GM18511 (cell line): ENCODE data around the gene AGK.
"Not testable (repeated sequence)": the region's sequence is repeated elsewhere in the genome, so short reads cannot be mapped to it uniquely, and the experiment has no call there.

Experiments
- ATAC-seq: cut with Tn5 transposase; IDR thresholded peaks from one replicate; pipeline ENCODE4 v1.9.1; 2021; ENCODE audit warnings: mild to moderate bottlenecking, moderate library complexity; ENCODE audit not compliant: unreplicated experiment

The AGK gene

DNA sequence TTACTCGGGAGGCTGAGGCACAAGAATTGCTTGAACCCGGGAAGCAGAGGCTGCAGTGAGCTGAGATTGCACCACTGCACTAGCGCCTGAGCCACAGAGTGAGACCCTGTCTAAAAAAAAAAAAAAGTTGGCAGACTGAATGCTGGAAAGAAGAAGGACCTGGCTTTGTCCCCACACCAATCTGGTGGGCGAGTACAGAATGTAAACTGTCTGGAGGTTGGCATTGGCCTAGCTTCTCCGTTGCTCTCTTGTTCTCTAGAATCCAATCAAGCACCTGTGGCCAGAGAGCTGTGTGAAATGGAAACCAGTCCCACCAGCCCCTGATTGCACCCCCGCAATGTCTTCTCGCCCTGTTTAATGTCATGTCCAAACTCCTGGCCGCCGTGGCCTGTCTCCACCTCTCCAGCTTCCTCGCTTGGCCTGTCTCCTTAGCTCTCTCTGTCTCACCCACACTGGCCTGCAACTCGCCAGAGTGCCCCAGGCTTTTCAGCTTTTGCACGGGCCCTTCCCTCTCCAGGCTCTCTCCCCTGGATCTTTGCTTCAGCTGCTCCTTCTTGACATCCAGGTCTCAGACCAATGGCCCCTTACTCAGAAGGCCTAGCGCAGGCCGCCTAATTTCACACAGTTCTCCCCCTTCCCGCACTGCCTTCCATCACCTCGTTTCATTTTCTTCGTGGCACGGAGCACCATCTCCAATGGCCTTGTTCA is 670 bp upstream of the AGK start:
- peak; percentile 22 for ATAC-seq

DNA sequence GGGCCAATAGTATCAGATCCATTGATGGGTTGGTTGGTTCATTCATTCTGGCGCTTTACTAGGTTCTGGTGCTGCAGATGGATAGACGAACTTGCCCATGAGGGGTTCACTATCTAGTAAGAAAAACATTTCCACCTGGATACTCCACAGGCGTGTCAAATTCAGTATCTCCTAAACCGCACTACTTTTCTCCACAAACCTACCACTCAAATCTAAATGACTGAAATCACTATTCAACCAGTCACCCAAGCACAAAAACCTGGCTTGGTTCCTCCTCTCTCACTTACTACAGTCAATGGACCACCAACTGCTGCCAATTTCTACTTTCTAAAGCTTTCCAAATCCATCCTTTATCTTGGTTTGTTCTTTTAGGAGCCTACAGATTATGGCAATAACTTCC is 572 bp downstream of the AGK start:
- ATAC-seq: no peak

DNA sequence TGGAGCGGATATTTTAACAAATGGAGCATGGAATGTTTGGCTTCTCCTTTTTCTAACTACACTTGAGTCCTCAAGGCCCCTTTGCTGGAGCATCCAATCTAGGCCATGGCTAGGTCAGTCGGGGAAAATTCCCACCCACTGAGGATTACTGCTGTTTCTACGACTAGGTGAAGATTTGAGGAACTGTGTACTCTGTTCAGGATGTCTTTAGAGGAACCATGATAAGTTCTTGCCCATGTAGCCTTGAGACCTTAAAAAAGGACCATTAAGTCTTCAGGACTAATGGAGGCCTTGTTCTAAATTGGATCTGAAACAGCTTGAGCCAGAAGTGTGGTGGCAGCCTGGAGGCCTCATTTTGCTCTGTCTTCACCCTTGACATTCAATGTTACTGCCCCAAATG is 6.2 kb downstream of the AGK start:
- peak; percentile 36 for ATAC-seq

DNA sequence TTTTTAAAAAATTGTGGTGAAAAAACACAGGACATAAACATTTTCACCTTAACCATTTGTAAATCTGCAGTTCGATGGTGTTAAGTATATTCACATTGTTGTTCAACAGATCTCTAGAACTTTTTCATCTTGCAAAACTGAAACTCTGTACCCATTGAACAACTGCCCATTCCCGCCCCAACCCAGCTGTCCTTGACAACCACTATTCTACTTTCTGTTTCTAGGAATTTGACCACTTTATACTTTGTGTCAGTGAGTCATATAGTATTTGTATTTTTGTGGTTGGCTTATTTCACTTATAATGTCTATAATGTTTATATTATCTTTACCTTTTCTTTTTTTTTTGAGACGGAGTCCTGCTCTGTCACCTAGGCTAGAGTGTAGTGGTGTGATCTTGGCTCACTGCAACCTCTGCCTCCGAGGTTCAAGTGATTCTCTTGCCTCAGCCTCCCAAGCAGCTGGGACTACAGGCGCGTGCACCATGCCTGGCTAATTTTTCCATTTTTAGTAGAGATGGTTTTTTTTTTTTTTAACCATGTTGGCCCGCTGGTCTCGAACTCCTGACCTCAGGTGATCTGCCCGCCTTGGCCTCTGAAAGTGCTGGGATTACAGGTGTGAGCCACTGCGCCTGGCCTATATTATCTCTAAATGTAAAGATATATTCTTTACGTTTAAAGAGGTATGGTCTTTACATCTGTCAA is 6.8 kb downstream of the AGK start:
- ATAC-seq: peak; percentile 54

DNA sequence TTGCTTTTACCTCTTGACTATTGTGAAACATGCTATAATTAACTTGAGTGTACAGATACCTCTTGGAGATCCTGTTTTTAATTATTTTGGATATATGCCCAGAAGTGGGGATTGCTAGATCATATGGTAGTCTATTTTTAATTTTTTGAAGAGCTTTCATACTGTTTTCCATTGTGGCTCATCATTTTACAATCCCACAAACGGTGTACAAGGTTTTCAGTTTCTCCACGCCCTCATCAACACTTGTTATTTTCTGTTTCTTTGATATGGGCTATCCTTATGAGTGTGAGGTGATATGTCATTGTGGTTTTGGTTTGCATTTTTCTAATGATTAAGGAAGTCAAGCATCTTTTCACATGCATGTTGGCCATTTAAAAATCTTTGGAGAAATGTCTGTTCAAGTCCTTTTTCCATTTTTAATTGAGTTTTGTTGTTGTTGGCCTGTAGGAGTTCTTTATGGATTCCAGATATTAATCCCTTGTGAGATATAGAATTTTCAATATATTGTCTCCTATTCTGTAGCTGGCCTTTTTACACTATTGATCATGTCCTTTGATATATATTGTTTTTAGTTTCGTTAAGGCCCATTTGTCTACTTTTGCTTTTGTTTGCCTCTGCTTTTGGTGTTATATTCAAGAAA is 7.5 kb downstream of the AGK start:
- peak; percentile 81 for ATAC-seq

DNA sequence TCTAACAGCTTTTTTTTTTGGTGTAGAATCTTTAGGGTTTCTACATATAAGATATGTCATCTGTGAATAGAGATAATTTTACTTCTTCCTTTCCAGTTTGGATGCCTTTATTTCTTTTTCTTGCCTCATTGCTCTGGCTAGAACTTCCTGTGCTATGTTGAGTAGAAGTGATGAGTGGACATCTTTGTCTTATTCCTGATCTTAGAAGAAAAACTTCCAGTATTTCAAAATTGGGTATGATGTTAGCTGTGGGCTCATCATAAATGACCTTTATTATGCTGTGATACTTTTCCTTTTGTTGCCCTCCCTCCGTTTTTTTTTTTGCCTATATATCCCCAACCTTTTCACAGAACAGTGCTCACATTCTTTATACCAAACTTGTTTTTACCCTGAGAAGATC is 8.8 kb downstream of the AGK start:
- no peak for ATAC-seq

DNA sequence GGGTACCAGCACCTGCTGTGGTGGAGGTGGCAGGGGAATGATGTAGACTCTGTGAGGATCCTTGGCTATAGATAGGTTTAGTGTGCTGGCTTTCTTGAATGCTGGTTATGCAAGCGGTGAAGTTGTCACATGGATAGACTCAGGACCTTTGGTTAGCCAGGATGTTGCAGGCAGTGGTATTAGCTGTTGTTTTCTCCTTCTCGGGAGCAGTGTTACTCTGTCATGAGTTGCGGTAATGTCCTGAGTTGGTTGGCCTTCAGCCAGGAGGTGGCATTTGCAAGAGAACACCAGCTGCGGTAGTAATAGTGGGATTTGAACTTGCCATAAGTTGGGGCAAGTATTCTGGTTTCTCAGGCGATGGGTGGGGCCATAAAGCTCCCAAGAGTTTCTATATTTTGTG is 10.8 kb downstream of the AGK start:
- ATAC-seq: no peak

DNA sequence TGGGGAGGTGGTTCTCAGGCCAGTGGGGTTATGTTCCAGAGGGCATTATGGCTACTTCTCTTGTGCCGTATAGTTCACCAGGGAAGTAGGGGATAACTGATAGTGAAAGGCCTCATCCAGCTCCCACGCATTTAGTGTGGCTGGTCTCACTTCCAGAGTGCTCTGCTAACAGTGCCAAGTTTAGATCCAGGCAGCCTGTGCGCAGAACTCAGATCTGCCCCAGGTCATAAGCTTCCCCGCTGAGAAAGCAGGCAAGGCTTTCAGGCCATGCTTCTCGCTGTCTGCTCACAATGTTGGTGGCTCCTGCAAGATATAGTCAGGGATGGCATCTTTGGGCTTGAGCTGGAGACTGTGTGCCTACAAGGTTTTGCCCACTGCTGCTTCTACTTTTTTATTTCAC is 11.3 kb downstream of the AGK start:
- ATAC-seq: no peak

DNA sequence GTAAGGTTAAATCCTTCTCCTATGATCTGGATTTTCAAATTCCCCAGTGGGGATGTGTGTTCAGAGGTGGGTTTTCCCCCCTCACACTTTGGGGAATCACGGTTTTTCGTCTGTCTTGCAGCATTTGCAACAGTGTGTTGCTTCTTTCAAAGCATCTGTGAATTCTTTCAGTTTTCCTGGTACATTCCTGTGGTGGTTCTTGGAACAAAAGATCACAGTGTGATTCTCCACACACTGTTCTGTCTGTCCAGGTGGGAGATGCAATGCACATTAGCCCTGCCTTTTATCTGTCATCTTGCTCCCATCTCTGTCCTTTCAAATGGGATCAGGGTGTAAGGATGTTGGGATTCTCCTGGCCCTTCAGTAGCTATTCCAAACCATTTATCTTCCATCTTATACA is 11.8 kb downstream of the AGK start:
- ATAC-seq: no peak

DNA sequence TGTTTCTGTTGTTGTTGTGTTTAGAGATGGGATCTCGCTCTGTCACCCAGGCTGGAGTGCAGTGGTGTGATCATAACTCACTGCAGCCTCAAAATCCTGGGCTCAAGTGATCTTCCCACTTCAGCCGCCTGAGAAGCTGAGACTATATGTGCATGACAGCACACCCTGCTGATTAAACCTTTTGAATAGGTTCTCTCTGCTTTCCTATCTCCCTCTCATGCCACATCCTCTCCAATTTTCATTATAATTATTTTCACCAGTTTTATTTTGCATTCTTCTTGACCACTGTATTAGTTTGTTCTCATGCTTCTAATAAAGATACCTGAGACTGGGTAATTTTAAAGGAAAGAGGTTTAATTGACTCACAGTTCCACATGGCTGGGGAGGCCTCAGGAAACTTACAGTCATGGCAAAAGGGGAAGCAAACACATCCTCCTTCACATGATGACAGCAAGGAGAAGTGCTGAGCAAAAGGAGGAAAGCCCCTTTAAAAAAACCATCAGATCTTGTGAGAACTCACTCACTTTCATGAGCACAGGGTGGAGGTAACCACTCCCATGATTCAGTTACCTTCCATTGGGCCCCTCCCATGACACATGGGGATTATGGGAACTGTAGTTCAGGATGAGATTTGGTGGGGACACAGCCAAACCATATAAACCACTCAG is 12.9 kb downstream of the AGK start:
- no peak for ATAC-seq

DNA sequence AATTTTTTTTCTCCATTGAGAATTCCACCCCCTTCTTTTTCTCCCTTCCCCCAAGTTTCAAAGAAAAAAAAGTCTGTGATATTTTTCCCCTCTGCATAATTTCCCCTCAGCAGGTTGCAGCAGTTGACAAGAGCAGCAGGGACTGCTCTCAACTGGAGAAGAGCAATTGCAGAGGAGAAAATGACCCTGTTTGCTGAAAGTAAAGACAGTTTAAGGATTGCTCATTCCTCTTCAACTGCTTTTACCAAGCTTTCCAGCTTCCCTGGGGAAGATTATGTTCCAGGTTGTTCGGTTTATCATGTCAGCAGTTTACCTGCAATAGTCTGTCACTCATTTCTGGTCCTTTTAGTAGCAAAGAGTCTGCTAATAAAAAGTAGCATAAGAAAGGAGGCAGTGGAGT is 16.2 kb downstream of the AGK start:
- no peak for ATAC-seq

DNA sequence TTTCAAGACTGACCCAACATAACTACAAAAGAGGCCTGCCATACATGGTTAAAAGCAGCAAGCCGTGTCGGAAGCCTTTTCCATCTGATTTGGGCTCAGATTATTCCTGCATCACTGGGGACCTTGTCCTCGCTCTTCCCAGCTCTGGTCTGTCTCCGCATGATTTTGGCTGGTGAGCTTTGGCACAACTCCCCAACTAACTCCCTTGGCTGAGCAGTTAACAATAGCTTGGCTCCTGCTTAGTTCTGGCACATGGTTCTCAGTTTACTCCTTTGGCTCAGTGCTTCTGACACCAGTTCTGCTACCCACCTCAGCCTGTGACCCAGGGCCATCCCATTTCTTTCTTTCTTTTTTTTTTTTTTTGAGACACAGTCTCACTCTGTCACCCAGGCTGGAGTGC is 17.0 kb downstream of the AGK start:
- no peak for ATAC-seq

DNA sequence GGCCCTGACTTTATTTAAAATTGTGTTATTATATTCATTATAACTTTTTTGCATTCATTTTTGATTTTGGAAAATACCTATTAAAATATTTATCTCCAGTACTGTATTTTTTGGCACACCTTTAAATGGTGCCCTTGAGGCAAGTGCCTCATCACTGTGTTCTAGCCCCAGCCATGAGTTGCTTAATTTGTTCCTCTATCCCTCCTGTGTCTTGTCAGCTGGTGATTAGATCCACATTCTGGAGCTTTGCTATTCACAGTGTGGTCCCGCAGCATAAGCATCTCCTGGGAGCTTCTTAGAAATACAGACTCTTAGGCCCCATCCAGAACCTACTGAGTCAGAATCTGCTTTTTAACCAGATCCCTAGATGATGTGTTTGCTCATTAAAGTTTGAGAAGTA is 19.8 kb downstream of the AGK start:
- ATAC-seq: no peak

DNA sequence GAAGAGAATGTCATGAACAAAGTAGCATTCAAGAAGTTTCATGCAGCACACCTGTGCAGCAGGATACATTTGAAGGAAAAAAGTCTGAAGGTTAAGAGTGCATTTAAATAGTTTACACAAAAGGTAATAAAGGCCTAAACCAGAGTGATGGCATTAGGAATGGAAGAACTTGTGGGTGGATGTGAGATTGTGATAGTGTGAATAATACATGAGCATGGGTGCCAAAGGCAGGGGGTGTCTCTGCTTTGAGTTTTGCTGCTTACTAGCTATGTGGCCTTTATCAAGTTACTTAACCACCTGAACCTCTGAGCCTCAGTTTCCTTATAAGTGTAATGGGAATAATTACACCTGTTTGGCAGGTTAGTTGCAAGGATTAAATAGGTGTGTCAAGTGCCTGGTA is 21.0 kb downstream of the AGK start:
- ATAC-seq: no peak

DNA sequence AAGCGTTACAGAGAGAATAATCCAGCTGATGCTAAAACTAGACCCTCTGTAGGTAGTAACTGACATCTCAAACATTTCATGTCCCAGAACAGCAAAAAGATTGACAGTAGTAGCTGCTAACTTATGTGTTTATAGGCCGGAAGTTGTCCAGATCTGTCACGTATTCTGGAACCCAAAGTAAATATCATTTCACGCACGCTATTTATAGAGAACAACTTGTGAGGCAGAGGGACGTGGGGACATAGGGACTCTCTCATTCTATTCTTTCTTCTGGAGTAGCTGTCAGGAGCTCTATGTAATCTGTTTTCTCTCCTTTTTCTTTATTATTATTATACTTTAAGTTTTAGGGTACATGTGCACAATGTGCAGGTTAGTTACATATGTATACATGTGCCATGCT is 22.3 kb downstream of the AGK start:
- no peak for ATAC-seq

DNA sequence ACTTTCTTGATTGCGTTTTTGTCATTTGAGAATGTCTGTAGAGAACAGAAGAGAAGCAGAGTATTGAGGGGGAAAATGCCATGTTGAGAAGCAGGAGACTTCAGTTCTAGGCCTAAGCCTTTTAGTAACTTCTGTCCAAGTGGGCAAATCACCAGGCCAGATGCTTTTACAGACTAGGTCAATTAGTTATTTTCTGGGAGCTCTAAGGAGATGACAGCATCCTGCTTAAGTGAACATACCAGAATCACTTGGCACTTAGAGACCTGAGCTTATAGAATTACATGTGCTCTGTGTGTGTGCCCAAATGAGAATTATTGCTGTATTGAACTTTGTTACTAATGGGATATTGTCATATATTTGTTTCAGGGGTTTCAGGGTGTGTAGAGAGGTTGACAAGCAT is 24.0 kb downstream of the AGK start:
- no peak for ATAC-seq

DNA sequence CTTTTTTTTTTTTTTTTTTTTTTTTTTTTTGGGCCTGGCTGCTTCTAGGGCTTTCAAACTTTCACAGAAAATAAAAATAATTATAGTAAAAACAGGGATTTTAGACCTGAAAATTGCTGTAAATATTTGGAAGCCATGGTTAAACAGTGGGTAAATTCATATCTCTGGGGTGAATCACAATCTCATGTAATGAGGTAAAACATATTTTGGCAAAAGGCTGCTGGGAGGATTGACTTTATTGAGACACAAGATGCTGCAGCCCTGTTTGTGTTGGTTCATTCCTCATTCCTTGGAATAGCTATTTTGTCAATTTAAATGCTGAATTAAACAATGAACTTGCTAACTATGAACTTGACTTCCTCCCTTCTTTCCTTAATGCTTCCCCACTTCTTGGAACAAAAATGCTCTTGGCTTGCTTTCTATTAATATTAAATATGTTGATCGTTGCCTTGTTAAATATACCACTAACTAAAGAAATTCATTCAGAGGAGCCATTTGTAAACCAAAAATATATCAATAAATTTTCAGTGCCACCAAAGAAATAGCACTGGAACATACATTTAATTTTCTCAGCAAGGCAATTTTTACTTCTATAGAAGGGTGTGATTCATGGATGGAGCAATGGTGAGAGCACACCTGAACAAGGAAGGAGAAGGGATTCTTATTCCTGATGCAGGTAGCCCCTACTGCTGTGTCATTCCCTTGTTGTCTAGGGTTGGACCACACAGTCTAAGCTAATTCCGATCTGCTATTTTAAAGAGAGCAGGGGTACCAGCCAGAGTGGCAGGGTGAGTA is 24.6 kb downstream of the AGK start:
- ATAC-seq: no peak

DNA sequence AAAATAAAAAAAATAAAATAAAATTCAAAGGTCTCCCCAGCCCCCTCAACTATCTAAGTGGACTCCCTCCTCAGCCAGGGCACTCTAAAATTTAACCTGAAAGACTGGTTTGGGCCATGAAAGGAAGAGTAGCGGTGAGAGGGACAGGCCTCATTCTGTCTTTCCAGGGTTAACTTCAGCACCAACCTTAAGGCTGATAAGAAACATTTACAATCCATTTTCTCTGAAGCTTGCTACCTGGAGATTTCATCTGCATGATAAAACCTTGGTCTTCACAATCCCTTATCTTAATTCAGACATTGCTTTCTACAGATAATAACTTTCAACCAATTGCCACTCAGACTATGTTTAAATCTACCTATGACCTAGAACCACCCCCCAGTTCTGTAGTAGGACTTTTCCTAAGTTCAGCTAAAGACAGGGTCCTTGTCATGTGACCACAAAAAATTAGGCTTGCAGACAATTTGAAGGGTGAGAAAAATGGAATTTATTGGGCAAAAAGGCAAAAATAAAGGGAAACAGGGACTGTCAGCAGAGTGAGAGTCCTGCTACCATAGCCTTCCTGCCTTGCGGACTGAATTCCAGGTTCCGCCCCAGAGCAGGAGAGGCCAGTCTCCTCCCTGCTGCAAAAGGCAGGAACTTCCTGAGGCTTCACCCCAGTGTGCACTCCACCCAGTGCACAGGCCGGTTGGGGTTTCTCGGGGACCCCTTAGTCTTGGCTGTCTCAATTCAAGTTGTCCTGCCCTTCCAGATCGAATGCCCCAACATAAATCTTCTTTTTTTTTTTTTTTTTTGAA is 26.0 kb downstream of the AGK start:
- no peak for ATAC-seq

DNA sequence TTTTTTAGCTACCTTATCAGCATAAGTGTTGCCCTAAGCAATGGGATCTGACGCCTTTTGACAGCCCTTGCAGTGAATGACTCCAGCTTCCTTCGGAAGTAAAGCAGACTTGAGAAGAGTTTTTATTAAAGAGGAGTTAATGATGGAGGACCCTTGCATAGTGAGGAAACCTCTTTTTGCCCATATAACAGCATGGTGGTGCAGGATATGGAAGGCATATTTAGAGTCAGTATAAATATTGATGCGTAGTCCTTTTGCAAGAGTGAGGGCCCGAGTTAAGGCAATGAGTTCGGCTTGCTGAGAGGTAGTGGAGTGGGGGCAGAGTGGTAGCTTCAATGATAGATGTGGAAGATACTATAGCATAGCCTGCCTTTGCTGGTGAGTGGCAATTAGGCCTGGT is 28.7 kb downstream of the AGK start:
- not testable (repeated sequence) for ATAC-seq

DNA sequence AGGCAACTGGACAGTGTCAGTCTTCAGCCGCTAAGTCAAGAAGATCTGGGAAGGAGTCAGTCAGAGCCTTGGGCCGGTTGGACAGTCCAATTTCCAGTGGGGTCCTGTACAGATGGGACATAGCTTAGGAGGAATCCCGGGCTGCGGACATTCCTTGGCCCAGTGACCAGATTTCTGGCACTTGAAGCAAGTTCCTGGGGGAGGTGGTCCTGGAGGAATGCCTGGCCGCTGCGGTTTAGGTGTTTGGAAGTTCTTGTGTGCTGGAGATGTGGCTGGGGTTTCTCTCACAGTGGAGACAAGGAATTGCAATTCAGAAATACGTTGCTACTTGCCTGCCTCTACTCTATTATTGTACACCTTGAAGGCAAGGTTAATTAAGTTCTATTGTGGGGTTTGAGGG is 30.9 kb downstream of the AGK start:
- not testable (repeated sequence) for ATAC-seq
